ENCODE measurements around the gene CCDC158. TPM values are rescaled to one million over a fixed set of nuclear protein-coding genes. Genes with fewer than 3 reads are reported as not detected.

CCDC158 gene
- total RNA-seq, 4 donors from 2014 or later = 0.19 TPM; not detected in 3

DNA sequence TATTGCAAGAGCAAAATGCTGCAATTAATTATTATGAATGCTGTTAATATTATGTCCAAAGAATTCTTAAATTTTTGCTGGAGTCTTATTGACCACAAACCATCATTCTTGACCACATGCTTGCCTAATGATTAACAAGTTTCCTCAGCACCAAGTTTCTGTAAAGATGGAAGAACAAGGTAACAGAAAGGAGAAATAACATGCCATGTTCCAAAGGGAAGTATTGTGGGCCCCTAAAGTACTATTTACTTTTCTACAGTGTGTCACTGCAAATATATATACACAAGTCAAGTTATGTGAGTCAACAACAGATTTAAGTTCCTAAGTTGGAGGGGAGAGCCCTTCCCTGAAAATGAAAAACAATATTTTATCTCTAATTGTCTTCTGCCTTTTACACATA lies 148.9 kb downstream of the CCDC158 start:
- Histone ChIP-seq H3K4me1 (no peaks in the 10 kb centered on the region), H3K27me3 (no peaks in the 10 kb centered on the region), H3K4me3 (no peak overlapping the region), H3K27ac (no peak overlapping the region), H3K36me3 (no peaks in the 10 kb centered on the region), H3K9me3 (no peaks in the 10 kb centered on the region)
- intact Hi-C loops (cut with DNase I) = no loop called here
- TF ChIP-seq POLR2A (IDR thresholded peaks at IDR 0.05) = no peak
- TF ChIP-seq, protein P1, sequence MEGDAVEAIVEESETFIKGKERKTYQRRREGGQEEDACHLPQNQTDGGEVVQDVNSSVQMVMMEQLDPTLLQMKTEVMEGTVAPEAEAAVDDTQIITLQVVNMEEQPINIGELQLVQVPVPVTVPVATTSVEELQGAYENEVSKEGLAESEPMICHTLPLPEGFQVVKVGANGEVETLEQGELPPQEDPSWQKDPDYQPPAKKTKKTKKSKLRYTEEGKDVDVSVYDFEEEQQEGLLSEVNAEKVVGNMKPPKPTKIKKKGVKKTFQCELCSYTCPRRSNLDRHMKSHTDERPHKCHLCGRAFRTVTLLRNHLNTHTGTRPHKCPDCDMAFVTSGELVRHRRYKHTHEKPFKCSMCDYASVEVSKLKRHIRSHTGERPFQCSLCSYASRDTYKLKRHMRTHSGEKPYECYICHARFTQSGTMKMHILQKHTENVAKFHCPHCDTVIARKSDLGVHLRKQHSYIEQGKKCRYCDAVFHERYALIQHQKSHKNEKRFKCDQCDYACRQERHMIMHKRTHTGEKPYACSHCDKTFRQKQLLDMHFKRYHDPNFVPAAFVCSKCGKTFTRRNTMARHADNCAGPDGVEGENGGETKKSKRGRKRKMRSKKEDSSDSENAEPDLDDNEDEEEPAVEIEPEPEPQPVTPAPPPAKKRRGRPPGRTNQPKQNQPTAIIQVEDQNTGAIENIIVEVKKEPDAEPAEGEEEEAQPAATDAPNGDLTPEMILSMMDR (IDR thresholded peaks at IDR 0.05) = no peak
- DNase-seq = no peak

DNA sequence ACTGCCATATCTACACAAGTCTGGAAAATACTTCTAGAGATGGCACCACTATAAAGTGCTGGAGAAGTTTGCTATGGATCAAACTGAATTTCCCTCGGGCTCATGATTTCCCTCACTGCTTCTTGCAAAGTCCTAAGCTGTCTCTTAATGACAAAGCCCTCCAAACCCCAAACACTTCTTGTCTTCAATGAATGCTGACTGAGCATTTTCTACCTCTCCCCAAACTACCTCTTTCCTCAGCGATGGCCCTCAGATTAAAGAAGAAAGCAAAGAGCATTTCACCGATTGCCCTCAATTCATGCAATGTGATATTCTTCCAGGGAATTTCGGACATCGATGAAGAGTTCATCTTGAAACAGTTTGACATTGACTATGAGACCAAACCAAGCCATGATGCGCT lies 149.7 kb downstream of the CCDC158 start:
- H3K27me3 ChIP-seq = peaks cover 0 to 1% (median 0%) of the 10 kb centered on the region in 4 donors
- no peak overlapping the region for H3K4me3 ChIP-seq
- TF ChIP-seq, protein P1 (IDR thresholded peaks at IDR 0.05) = no peak
- TF ChIP-seq POLR2A (IDR thresholded peaks at IDR 0.05) = no peak
- no peak overlapping the region for H3K27ac ChIP-seq
- DNase-seq = no peak
- intact Hi-C loops (cut with DNase I) = no loop called here
- H3K36me3 ChIP-seq = no peaks in the 10 kb centered on the region
- no peaks in the 10 kb centered on the region for H3K4me1 ChIP-seq
- no peaks in the 10 kb centered on the region for H3K9me3 ChIP-seq
- WGBS, 2 donors = 80 to 93% methylated on average over 6 of the region's 6 CpGs

DNA sequence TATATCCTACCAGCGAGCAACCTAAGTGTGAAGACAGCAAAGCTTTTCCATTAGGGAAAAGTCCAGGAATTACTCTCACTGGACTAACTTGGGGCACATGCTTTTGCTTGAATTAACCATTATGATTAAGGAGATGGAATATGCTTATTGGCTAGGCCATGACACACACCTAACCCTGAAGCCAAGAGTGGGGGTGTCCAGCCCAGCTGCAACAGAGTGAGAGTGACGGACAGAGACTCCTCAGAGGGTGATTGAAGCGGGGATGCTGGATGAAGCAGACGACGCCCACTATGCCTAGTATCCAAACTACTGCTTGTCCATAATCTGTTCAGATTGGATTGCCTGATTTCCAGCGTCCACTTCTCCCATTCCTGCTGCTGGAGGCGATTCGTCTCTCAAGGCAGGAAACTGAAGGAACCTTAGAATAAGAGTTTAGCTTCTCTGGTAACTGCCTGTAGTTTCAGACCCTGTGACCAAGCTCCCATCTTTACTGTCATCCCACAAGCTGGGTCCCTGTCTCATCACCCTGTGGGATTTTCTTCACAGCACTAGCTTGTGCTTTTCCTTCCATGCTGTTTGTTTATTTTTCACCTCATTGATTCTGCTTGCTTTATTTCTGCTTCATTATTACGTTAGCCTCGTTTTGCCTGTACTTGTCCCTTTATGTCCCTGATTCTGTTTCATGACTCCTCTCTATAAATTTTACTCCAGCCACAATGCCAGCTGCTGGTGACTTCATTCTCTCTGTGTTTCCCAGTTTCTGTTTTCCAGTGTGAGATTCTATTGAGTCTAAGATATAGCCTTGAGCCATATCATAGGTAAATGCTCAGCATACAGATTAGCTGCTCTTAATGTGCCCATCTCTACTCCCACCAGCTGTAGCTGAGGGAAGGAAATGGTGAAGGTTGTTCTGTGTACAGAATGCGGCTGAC lies 150.4 kb downstream of the CCDC158 start:
- 75 to 78% methylated on average over 11 of the region's 11 CpGs for WGBS, 2 donors
- no peaks in the 10 kb centered on the region for H3K4me1 ChIP-seq
- no peak for DNase-seq
- intact Hi-C loops (cut with DNase I) = no loop called here
- no peak overlapping the region for H3K4me3 ChIP-seq
- H3K27me3 ChIP-seq = peaks cover 0 to 9% (median 0%) of the 10 kb centered on the region in 4 donors
- H3K36me3 ChIP-seq = no peaks in the 10 kb centered on the region
- H3K27ac ChIP-seq = no peak overlapping the region
- no peaks in the 10 kb centered on the region for H3K9me3 ChIP-seq
- TF ChIP-seq, protein P1 (IDR thresholded peaks at IDR 0.05) = no peak
- TF ChIP-seq POLR2A (IDR thresholded peaks at IDR 0.05) = no peak

DNA sequence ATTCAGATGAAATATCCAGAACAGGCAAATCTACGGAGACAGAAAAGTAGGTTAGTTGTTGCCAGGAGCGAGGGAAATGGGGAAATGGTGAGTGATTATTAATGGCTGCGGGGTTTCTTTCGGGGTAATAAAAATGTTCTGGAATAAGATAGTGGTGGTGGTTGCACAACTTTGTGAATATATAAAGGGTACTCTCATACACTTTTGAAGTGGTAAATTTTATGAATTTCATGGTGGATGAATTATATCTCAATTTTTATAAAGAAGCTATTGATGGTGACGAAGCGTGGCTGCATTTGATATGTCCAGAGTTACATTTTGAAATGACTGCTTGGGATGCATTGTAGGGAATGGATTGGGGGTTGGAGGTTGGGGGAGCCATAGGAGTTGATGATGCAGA lies 153.1 kb downstream of the CCDC158 start:
- DNase-seq = no peak
- WGBS, 2 donors = 91% methylated on average over 6 of the region's 6 CpGs
- Histone ChIP-seq H3K27ac (no peak overlapping the region), H3K4me3 (no peak overlapping the region), H3K27me3 (peaks cover 0 to 30% (median 0%) of the 10 kb centered on the region in 4 donors), H3K36me3 (no peaks in the 10 kb centered on the region), H3K4me1 (no peaks in the 10 kb centered on the region), H3K9me3 (no peaks in the 10 kb centered on the region)
- intact Hi-C loops (cut with DNase I) = no loop called here
- no peak for TF ChIP-seq POLR2A (IDR thresholded peaks at IDR 0.05)
- TF ChIP-seq, protein P1 (IDR thresholded peaks at IDR 0.05) = no peak

DNA sequence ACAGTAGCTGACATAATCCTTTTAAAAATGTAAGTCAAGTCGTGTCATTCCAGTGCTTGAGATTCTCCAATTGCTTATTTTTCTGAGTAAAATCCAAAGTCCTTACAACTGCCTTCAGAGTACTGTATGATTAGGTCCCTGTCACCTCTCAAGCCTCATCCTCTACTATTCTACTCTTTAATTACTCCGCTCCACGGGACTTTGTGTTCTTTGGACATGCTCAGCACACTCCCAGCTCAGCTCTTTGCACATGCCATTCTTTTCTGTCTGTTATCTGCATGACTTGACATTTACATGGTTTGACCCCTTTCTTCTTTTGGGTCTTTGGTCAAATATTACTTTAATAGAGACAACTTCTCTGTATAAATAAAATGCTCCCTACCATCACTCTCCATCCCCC lies 154.3 kb downstream of the CCDC158 start:
- Histone ChIP-seq H3K36me3 (no peaks in the 10 kb centered on the region), H3K9me3 (no peaks in the 10 kb centered on the region), H3K27me3 (peaks cover 0 to 30% (median 0%) of the 10 kb centered on the region in 4 donors), H3K27ac (no peak overlapping the region), H3K4me3 (no peak overlapping the region), H3K4me1 (no peaks in the 10 kb centered on the region)
- 58 to 66% methylated on average over 3 of the region's 3 CpGs for WGBS, 2 donors
- DNase-seq = no peak
- TF ChIP-seq, protein P1 (IDR thresholded peaks at IDR 0.05) = no peak
- TF ChIP-seq POLR2A (IDR thresholded peaks at IDR 0.05) = no peak
- intact Hi-C loops (cut with DNase I) = no loop called here
